ENCODE measurements around the gene TMEM116. TPM values are rescaled to one million over a fixed set of nuclear protein-coding genes. Genes with fewer than 3 reads are reported as not detected.

The TMEM116 gene
- total RNA-seq, 6 experiments from 2014 or later: 3.6 to 8.9 (median 6.7) TPM

GRCh38 chr12:112035219-112035785 is 22.3 kb upstream of the TMEM116 start:
- Histone ChIP-seq H3K9me3 (no peaks in the 10 kb centered on the region), H3K27me3 (no peaks in the 10 kb centered on the region), H3K27ac (no peak overlapping the region), H3K4me1 (no peaks in the 10 kb centered on the region), H3K36me3 (peaks cover 0 to 86% (median 25%) of the 10 kb centered on the region in 4 donors), H3K4me3 (no peak overlapping the region)
- 77% methylated on average over 4 of the region's 4 CpGs for WGBS (ENCODE audit: insufficient coverage, low coverage, low lambda C conversion rate, missing lambda C conversion rate)
- ATAC-seq: no peak
- DNase-seq: no peak
- TF ChIP-seq CTCF (IDR thresholded peaks at IDR 0.05) (no peak), POLR2A (IDR thresholded peaks at IDR 0.05) (no peak)
- intact Hi-C loops (cut with DNase I): no loop called here

GRCh38 chr12:112032292-112032691 is 19.3 kb upstream of the TMEM116 start:
- H3K9me3 ChIP-seq: no peaks in the 10 kb centered on the region
- ATAC-seq: no peak
- H3K4me3 ChIP-seq: no peak overlapping the region
- H3K36me3 ChIP-seq: peaks cover 0 to 72% (median 13%) of the 10 kb centered on the region in 4 donors
- DNase-seq: no peak
- no peaks in the 10 kb centered on the region for H3K4me1 ChIP-seq
- no peak overlapping the region for H3K27ac ChIP-seq
- TF ChIP-seq CTCF (IDR thresholded peaks at IDR 0.05) (no peak), POLR2A (IDR thresholded peaks at IDR 0.05) (no peak)
- no peaks in the 10 kb centered on the region for H3K27me3 ChIP-seq
- intact Hi-C loops (cut with DNase I): no loop called here
- 82% methylated on average over 5 of the region's 5 CpGs for WGBS (ENCODE audit: insufficient coverage, low coverage, low lambda C conversion rate, missing lambda C conversion rate)

- intact Hi-C loops (cut with DNase I): no loop called here
- no peaks in the 10 kb centered on the region for H3K4me1 ChIP-seq
- DNase-seq (no peak), ATAC-seq (peak in 2 of 4 donors; percentile 34 to 54)
- no peaks in the 10 kb centered on the region for H3K27me3 ChIP-seq
- H3K9me3 ChIP-seq: no peaks in the 10 kb centered on the region
- WGBS (ENCODE audit: insufficient coverage, low coverage, low lambda C conversion rate, missing lambda C conversion rate): 68% methylated on average over 2 of the region's 2 CpGs
- H3K4me3 ChIP-seq: no peak overlapping the region
- H3K27ac ChIP-seq: no peak overlapping the region
- TF ChIP-seq CTCF (IDR thresholded peaks at IDR 0.05) (no peak), POLR2A (IDR thresholded peaks at IDR 0.05) (no peak)
- peaks cover 0 to 65% (median 13%) of the 10 kb centered on the region in 4 donors for H3K36me3 ChIP-seq
These were observed 18.5 kb upstream of the TMEM116 start for GRCh38 chr12:112031472-112031871.

- no peak for DNase-seq
- H3K36me3 ChIP-seq: peaks cover 0 to 46% (median 7%) of the 10 kb centered on the region in 4 donors
These were observed 16.3 kb upstream of the TMEM116 start for GRCh38 chr12:112029301-112029700.

More at GRCh38 chr12:112029301-112029700, 16.3 kb upstream of the TMEM116 start:
- H3K9me3 ChIP-seq: no peaks in the 10 kb centered on the region
- peaks cover 0 to 4% (median 1%) of the 10 kb centered on the region in 4 donors for H3K4me1 ChIP-seq
- no peak for ATAC-seq
- intact Hi-C loops (cut with DNase I): no loop called here
- H3K27me3 ChIP-seq: no peaks in the 10 kb centered on the region
- TF ChIP-seq CTCF (IDR thresholded peaks at IDR 0.05): no peak
- TF ChIP-seq POLR2A (IDR thresholded peaks at IDR 0.05): no peak
- 88% methylated on average over 2 of the region's 2 CpGs for WGBS (ENCODE audit: insufficient coverage, low coverage, low lambda C conversion rate, missing lambda C conversion rate)
- no peak overlapping the region for H3K27ac ChIP-seq
- no peak overlapping the region for H3K4me3 ChIP-seq

Measured in right lobe of liver (tissue), 6 donors.